H1 (cell line): ENCODE measurements around the gene ATP11A. TPM values are rescaled to one million over a fixed set of nuclear protein-coding genes. Genes with fewer than 3 reads are reported as not detected.

ENCODE experiments used
- CTCF ChIA-PET: fragments of 300-600 bp; sonication (Branson Sonifier 250); formaldehyde crosslinking; loops from one replicate; lab custom pipeline; 2021; ENCODE audit not compliant: partially characterized antibody; lab: Charles Lee
- POLR2A ChIA-PET: fragments of 300-600 bp; sonication (Branson Sonifier 250); formaldehyde crosslinking; loops from one replicate; lab custom pipeline; 2021; ENCODE audit warnings: inconsistent platforms; ENCODE audit not compliant: partially characterized antibody; lab: Charles Lee
- DNase-seq, 2 experiments: peaks; one replicate each; pipeline versions ENCODE4 v3.0.0 to v3.0.0-alpha.2; 2010 to 2022; ENCODE audit warnings: low spot score in 2 of 2, low read depth in 1 of 2, mixed read lengths in 1 of 2
- FAIRE-seq: peaks from 2 replicates; lab custom pipeline; 2011; peaks lifted over from hg19 to GRCh38; lab: Jason Lieb, UNC
- H2AFZ ChIP-seq: 2 replicates; pipeline ENCODE4 v1.8.1; 2012; ENCODE audit warnings: low read length, inconsistent platforms
- H2AK5ac ChIP-seq: 2 replicates; pipeline ENCODE4 v1.6.1; 2013; ENCODE audit warnings: low read depth, low read length
- H2BK120ac ChIP-seq: replicated peaks from 2 replicates; pipeline ENCODE3; 2013; ENCODE audit warnings: low read depth, low read length, inconsistent platforms
- H2BK12ac ChIP-seq: 2 replicates; pipeline ENCODE4 v1.6.1; 2013; ENCODE audit warnings: low read depth, low read length
- H2BK15ac ChIP-seq: 2 replicates; pipeline ENCODE4 v1.6.1; 2013; ENCODE audit warnings: low read length
- H2BK20ac ChIP-seq: 2 replicates; pipeline ENCODE4 v1.6.1; 2013; ENCODE audit warnings: low read length
- H2BK5ac ChIP-seq: 2 replicates; pipeline ENCODE4 v1.6.1; 2013; ENCODE audit warnings: low read depth, low read length
- H3K14ac ChIP-seq: 2 replicates; pipeline ENCODE4 v1.6.1; 2013; ENCODE audit warnings: inconsistent platforms; ENCODE audit not compliant: insufficient read length
- H3K18ac ChIP-seq: 2 replicates; pipeline ENCODE4 v1.6.1; 2013; ENCODE audit warnings: low read length; ENCODE audit errors: extremely low read depth
- H3K23ac ChIP-seq: 2 replicates; pipeline ENCODE4 v1.6.1; 2013; ENCODE audit warnings: inconsistent platforms; ENCODE audit not compliant: insufficient read length
- H3K23me2 ChIP-seq: 2 replicates; pipeline ENCODE4 v1.6.1; 2013; ENCODE audit warnings: low read depth, low read length
- H3K27ac ChIP-seq: 2 replicates; pipeline ENCODE4 v1.6.1; 2011; ENCODE audit warnings: low read depth, low read length, inconsistent platforms
- H3K27me3 ChIP-seq, 4 experiments: replicated peaks in 1 of 4; 1 replicate in 1 of 4; 2 replicates in 3 of 4; pipeline versions ENCODE4 v1.6.1 to v1.8.1; 2011 to 2013; ENCODE audit warnings: low read length in 3 of 4, mild to moderate bottlenecking in 3 of 4, inconsistent platforms in 2 of 4, mixed read lengths in 2 of 4, moderate library complexity in 1 of 4; ENCODE audit not compliant: control insufficient read depth in 3 of 4, insufficient read depth in 3 of 4; ENCODE audit errors: extremely low read depth in 1 of 4
- H3K36me3 ChIP-seq, 4 experiments: 2 replicates each; pipeline versions ENCODE4 v1.6.1 to v1.8.1; 2011 to 2013; ENCODE audit warnings: mild to moderate bottlenecking in 4 of 4, low read length in 3 of 4, moderate library complexity in 2 of 4, control low read depth in 1 of 4, inconsistent platforms in 1 of 4; ENCODE audit not compliant: insufficient read depth in 4 of 4, control insufficient read depth in 2 of 4
- H3K4ac ChIP-seq: replicated peaks from 2 replicates; pipeline ENCODE3; 2013; ENCODE audit warnings: low read length, low read depth, mixed read lengths, inconsistent platforms; ENCODE audit not compliant: insufficient read length
- H3K4me1 ChIP-seq, 4 experiments: replicated peaks in 1 of 4; 1 replicate in 1 of 4; 2 replicates in 3 of 4; pipeline versions ENCODE4 v1.6.1 to v1.8.1; 2011 to 2013; ENCODE audit warnings: low read length in 3 of 4, inconsistent platforms in 2 of 4, mixed read lengths in 1 of 4; ENCODE audit not compliant: insufficient read depth in 4 of 4, control insufficient read depth in 3 of 4
- H3K4me2 ChIP-seq, 2 experiments: 2 replicates each; pipeline versions ENCODE4 v1.6.1 to v1.8.1; 2011 to 2013; ENCODE audit warnings: low read depth in 2 of 2, low read length in 2 of 2, control low read depth in 1 of 2, inconsistent platforms in 1 of 2, mild to moderate bottlenecking in 1 of 2; ENCODE audit not compliant: insufficient read depth in 1 of 2
- H3K4me3 ChIP-seq, 4 experiments: fragments of 200-600, 300-600 bp in 1 of 4; sonication (generic), shearing (Covaris generic), sonication (Bioruptor Twin) in 1 of 4; 2 replicates each; pipeline versions ENCODE4 v1.5.1 to v1.8.1; 2011 to 2016; ENCODE audit warnings: low read length in 4 of 4, low read depth in 3 of 4, control low read depth in 2 of 4, inconsistent platforms in 2 of 4, mild to moderate bottlenecking in 2 of 4, mixed read lengths in 1 of 4, moderate library complexity in 1 of 4; ENCODE audit not compliant: insufficient read depth in 2 of 4; ENCODE audit errors: extremely low read depth in 1 of 4
- H3K56ac ChIP-seq: replicated peaks from 2 replicates; pipeline ENCODE3; 2013; ENCODE audit warnings: low read depth, mild to moderate bottlenecking, mixed read lengths, low read length, inconsistent platforms; ENCODE audit not compliant: insufficient read length
- H3K79me1 ChIP-seq: 2 replicates; pipeline ENCODE4 v1.6.1; 2013; ENCODE audit warnings: low read depth, low read length, control low read depth
- H3K79me2 ChIP-seq, 2 experiments: 2 replicates each; pipeline versions ENCODE4 v1.6.1 to v1.8.1; 2012 to 2013; ENCODE audit warnings: low read length in 2 of 2, mild to moderate bottlenecking in 2 of 2, inconsistent platforms in 1 of 2; ENCODE audit not compliant: insufficient read depth in 2 of 2, control insufficient read depth in 1 of 2
- H3K9ac ChIP-seq, 4 experiments: replicated peaks in 1 of 4; 1 replicate in 1 of 4; 2 replicates in 3 of 4; pipeline versions ENCODE4 v1.6.1 to v1.8.1; 2011 to 2013; ENCODE audit warnings: low read depth in 3 of 4, low read length in 3 of 4, control low read depth in 2 of 4, mild to moderate bottlenecking in 2 of 4, moderate library complexity in 2 of 4, inconsistent platforms in 1 of 4; ENCODE audit errors: extremely low read depth in 1 of 4
- H3K9me3 ChIP-seq, 2 experiments: 2 replicates each; pipeline versions ENCODE4 v1.6.1 to v1.8.1; 2012 to 2013; ENCODE audit warnings: mild to moderate bottlenecking in 2 of 2, moderate library complexity in 2 of 2, control low read depth in 1 of 2, inconsistent platforms in 1 of 2, low read depth in 1 of 2, low read length in 1 of 2, mixed read lengths in 1 of 2; ENCODE audit not compliant: insufficient read depth in 2 of 2
- H4K20me1 ChIP-seq, 2 experiments: replicated peaks in 1 of 2; 2 replicates each; pipeline versions ENCODE3 to v1.8.1; 2011 to 2013; ENCODE audit warnings: inconsistent platforms in 2 of 2, low read length in 2 of 2, mild to moderate bottlenecking in 1 of 2; ENCODE audit not compliant: insufficient read depth in 2 of 2, control insufficient read depth in 1 of 2
- H4K5ac ChIP-seq: 2 replicates; pipeline ENCODE4 v1.6.1; 2013; ENCODE audit warnings: low read length, low read depth, mixed read lengths, inconsistent platforms; ENCODE audit not compliant: insufficient read length
- H4K8ac ChIP-seq: 2 replicates; pipeline ENCODE4 v1.8.0; 2013; ENCODE audit warnings: mild to moderate bottlenecking, moderate library complexity, low read length, inconsistent platforms; ENCODE audit not compliant: insufficient read depth; ENCODE audit errors: extremely low read depth
- H4K91ac ChIP-seq: replicated peaks from 2 replicates; pipeline ENCODE3; 2013; ENCODE audit warnings: low read length, mixed read lengths, inconsistent platforms; ENCODE audit not compliant: insufficient read length
- ATF3 ChIP-seq: IDR thresholded peaks from 2 replicates; pipeline ENCODE4 v1.6.1; 2011; ENCODE audit warnings: low read depth, mild to moderate bottlenecking, low read length; ENCODE audit not compliant: insufficient read depth
- EGR1 ChIP-seq: IDR thresholded peaks from 2 replicates; pipeline ENCODE4 v1.6.1; 2011; ENCODE audit warnings: low read depth, low read length, borderline replicate concordance
- JUN ChIP-seq: IDR thresholded peaks from 2 replicates; pipeline ENCODE4 v1.6.1; 2011; ENCODE audit warnings: low read depth, mild to moderate bottlenecking, improper control_type of control experiment, low read length
- SIX5 ChIP-seq: IDR thresholded peaks from 2 replicates; pipeline ENCODE4 v1.6.1; 2011; ENCODE audit warnings: mild to moderate bottlenecking, low read depth, low read length
- SRF ChIP-seq: IDR thresholded peaks from 2 replicates; pipeline ENCODE4 v1.6.1; 2011; ENCODE audit warnings: mild to moderate bottlenecking, low read depth, low read length, moderate library complexity
- TAF1 ChIP-seq: IDR thresholded peaks from 2 replicates; pipeline ENCODE4 v1.6.1; 2011; ENCODE audit warnings: mild to moderate bottlenecking, low read depth, low read length
- TCF12 ChIP-seq: IDR thresholded peaks from 2 replicates; pipeline ENCODE4 v1.6.1; 2011; ENCODE audit warnings: low read depth, mild to moderate bottlenecking, low read length
- TEAD4 ChIP-seq: IDR thresholded peaks from 2 replicates; pipeline ENCODE4 v1.6.1; 2012; ENCODE audit warnings: low read depth, low read length, inconsistent platforms, mixed read lengths
- WGBS, 2 experiments: shearing (Covaris generic) in 1 of 2; methylation state at CpG; one replicate each; pipeline versions ENCODE4 v1.1.6 to v1.1.7; 2013 to 2015; ENCODE audit warnings: low lambda C conversion rate in 2 of 2, mixed read lengths in 2 of 2, inconsistent platforms in 1 of 2, low coverage in 1 of 2, missing lambda C conversion rate in 1 of 2; ENCODE audit not compliant: insufficient replicate concordance in 2 of 2, insufficient coverage in 1 of 2, insufficient read length in 1 of 2; ENCODE audit errors: extremely low coverage in 1 of 2, missing lambda C conversion rate in 1 of 2; 5-methylcytosine and 5-hydroxymethylcytosine counted together
- polyA plus RNA-seq, 7 experiments: library from polyadenylated mRNA; depleted of rRNA in 3 of 7; stranded (reverse) in 5 of 7; unstranded in 2 of 7; fragments of >200 nt in 5 of 7; fragments of 200-250 nt in 2 of 7; gene quantifications; 1 replicate in 5 of 7; 2 replicates in 1 of 7; 4 replicates in 1 of 7; pipeline versions ENCODE4 v1.2.1 to v1.2.3, GENCODE V29; 2011 to 2013; ENCODE audit warnings: missing spikeins in 2 of 7, mixed read lengths in 2 of 7
- total RNA-seq: library from RNA; stranded (reverse); fragmentation: NEBNext Ultra II Directional; extraction: Animal tissue kit (Norgen Biotek cat#: 25700); gene quantifications from 2 replicates; pipeline ENCODE4 v1.2.1, GENCODE V29; 2021

The ATP11A gene
- total and polyA plus RNA-seq, 2 of the 8 experiments (the other 6 are each of a cell fraction or from before 2014, with no cell fraction given), result 28.8 to 72.9 TPM

GRCh38 chr13:112876305-112877000 is 186.6 kb downstream of the ATP11A start:
- Histone ChIP-seq H3K79me2 (no peaks in the 10 kb centered on the region), H3K23ac (no peak overlapping the region), H3K9me3 (peaks cover 0 to 12% of the 10 kb centered on the region in 2 experiments; a peak in 3 of 4 replicates), H3K4me3 (no peak overlapping the region), H2AK5ac (no peak overlapping the region), H4K20me1 (peaks cover 0 to 2% of the 10 kb centered on the region in 2 experiments), H4K5ac (no peak overlapping the region), H4K91ac (no peak overlapping the region), H2BK15ac (no peak overlapping the region), H3K36me3 (peaks cover 6 to 25% (median 15%) of the 10 kb centered on the region in 4 experiments), H3K23me2 (peaks cover 6% of the 10 kb centered on the region; the same call in 1 of the 2 replicates), H3K14ac (no peak overlapping the region), H3K27ac (no peak overlapping the region), H2BK12ac (no peak overlapping the region), H2BK5ac (no peak overlapping the region), H3K18ac (no peak overlapping the region), H3K4me1 (0 out of 7 replicates have a peak, but pooled peaks cover 0 to 4% (median under 1%) of the 10 kb centered on the region in 4 experiments), H2BK120ac (no peak overlapping the region), H2AFZ (no peak overlapping the region), H2BK20ac (no peak overlapping the region), H3K4ac (no peak overlapping the region), H4K8ac (no peak overlapping the region), H3K9ac (no peak overlapping the region), H3K27me3 (no peaks in the 10 kb centered on the region), H3K4me2 (no peak overlapping the region), H3K56ac (no peak overlapping the region), H3K79me1 (no peaks in the 10 kb centered on the region; the same call in 1 of the 2 replicates)
- TF ChIP-seq JUN (no peak), SIX5 (no peak), TCF12 (no peak), EGR1 (no peak), SRF (no peak), TAF1 (no peak), ATF3 (no peak), TEAD4 (no peak)
- ChIA-PET CTCF (interaction anchor here (0.8 to 1.6 kb wide), 9 partner anchors 9 to 248 kb away, joined by 3 to 5 read pairs (median 3); no protein-coding TSS in a partner anchor), POLR2A (interaction anchor here (1.8 kb wide), 1 partner anchor 11 kb away, joined by 4 read pairs; no protein-coding TSS in a partner anchor)
- 90% methylated on average over 12 of the region's 15 CpGs; no CpG with 5 or more reads in 1 of the 2 experiments for WGBS, 2 experiments
- DNase-seq (no peak), FAIRE-seq (no peak)
